ENCODE data around the gene GRID2.

Gene GRID2

DNA sequence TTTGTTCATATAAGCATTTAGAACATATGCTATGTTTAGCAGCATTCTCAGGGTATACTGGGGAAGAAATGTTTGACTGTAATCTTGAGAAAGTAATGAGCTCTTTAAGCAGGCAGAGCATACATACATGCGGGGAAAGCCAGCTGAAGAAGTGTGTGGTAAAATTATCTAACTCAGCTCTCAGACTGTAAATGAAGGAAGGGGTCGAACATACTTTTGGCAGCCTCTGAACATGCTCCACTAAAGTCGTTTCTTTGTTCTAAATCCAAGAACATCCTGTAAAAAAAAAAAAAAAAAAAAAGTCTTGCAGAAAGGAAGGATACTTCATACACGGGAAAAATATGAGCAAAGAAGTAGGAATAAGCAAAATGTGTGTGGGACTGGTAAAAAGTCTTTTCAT is 224.8 kb downstream of the GRID2 start:
- DNase-seq (ENCODE audit: low spot score), result no peak

DNA sequence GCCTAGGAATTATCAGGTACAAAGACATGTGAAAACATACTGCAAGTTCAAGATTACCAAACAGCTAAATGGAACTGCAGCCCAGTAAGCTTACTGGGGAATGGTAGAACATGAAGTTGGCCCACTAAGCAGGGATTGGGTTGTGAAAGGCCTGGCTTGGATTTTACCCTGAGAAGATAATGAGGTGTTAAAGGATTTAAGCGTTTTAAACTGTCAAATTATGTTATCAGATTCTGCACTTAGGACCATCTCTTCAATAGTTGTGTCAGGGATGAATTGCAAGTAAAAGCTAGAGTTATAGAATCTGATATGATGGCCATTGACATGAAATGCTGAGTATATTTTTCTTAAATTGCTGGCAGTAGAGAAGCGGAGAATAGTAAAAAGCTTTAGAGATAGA is 225.7 kb downstream of the GRID2 start:
- DNase-seq (ENCODE audit: low spot score), result no peak

DNA sequence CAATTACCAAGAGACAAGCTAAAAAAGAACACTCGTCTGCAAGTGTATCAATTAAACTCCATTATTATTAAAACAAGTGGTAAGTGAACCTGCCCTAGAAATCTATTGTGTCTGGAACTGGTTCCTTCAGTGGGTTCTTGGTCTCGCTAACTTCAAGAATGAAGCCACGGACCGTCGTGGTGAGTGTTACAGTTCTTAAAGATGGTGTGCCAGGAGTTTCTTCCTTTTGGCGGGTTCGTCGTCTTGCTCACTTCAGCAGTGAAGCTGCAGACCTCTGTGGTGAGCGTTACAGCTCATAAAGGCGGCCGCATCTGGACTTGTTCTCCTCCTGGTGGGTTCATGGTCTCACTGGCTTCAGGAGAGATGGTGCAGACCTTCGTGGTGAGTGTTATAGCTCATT is 231.8 kb downstream of the GRID2 start:
- no peak for DNase-seq (ENCODE audit: low spot score)

GRCh38 chr4:92551616-92552015 is 247.8 kb downstream of the GRID2 start:
- no peak for DNase-seq (ENCODE audit: low spot score)

DNA sequence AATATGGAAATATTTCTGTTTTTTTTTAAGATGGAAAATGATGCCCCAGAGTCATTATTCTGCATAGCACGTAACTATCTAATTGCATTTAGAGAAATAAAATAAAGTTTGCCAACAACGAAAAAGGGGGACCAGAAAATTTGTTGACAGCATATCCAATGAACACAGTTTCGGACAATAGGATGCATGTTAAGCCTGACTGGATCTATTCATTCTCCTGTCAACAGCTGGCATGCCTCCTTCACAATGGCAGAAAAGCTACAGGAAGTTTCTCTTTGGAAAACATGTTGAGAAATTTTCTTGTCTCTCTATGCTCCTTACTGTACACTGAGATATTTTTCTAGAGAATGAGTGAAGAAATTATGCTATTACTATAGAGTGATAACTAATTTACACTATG is 262.5 kb downstream of the GRID2 start:
- DNase-seq (ENCODE audit: low spot score), result no peak

DNA sequence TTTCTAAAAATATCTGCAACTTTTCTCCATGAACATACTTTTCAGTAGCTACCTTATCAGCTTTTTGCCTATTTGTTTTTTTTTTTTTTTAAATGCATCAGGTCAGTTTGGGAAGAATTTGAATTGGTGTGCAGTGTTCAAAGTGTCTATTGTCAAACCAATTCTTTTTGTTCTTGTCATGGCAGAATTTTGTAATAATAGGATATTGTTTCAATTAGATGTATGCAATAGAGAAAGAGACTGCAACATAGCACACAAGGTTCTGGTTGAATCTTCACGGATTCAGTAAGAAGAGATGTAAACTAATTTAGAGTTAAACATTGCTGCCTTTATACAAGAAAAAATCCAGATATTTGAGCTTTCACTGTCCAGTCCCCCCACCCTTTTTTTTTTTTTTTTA is 277.1 kb downstream of the GRID2 start:
- no peak for DNase-seq (ENCODE audit: low spot score)

DNA sequence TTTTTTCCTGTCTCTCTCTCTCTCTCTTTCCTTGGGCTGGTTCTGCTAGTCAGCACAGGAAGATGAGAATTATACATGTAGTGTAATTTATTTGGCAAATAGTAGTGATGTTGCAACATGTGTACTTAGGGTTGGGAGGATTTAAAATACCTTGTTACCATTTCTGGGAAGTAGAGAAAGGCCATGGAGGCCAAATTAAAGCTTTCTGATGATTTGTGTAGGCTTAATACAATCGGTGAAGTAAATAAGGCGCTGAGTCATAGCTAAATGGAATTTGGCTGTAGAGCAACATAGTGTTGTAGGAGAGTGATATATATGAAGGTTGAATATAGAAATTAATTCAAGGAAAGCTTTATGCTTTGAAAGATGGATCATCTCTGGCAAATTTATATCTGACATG is 295.3 kb downstream of the GRID2 start:
- no peak for DNase-seq (ENCODE audit: low spot score)

DNA sequence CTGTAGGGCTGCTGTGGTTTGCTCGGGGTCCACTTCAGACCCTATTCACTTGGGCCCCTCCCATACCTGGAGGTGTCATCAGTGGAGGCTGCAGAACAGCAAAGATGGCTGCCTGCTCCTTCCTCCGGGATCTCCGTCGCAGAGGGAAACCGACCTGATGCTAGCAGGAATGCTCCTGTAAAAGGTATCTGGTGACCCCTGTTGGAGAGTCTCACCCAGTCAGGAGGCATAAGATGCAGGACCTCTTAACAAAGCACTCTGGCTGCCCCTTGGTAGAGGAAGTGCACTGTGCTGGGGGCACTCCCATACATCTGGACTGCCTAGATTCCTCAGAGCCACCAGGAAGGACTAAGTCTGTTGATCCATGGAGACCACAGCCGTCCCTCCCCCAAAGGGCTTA is 296.9 kb downstream of the GRID2 start:
- DNase-seq (ENCODE audit: low spot score), result no peak

- DNase-seq (ENCODE audit: low spot score), result no peak
These were observed 302.5 kb downstream of the GRID2 start for GRCh38 chr4:92606227-92606626.

DNA sequence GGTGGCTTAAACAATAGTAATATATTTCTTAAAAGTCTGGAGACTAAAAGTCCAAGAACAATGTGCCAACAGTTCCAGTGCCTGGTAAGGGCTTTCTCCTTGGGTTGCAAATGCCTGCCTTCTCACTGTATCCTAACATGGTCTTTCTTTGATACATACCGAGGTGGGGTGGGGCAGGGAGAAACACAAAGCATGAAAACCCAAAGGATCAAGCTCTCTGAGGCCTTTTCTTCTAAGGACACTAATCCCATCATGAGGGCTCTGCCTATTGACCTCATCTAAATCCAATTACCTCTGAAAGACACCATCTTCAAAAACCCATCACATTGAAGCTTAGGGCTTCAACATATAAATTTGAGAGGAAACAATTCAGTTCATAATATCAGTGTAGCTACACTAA is 311.3 kb downstream of the GRID2 start:
- no peak for DNase-seq (ENCODE audit: low spot score)

DNA sequence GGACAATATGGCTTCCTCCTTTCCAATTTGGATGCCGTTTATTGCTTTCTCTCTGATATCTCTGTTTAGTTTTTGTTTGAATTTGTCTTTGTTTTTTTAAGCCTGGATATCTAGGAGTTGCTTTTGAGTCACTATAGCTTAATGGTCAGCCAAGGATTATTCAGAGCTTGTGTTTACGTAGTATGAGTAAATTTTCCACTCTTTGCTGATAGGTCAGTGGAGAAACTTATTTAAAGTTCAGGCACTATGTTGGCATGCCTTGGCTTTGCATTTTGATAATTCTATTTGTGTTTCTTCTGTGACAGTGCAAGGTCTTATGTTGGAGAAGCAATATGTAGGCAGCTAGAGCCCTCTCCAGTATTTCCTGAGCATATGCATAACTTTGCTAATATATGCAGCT is 315.2 kb downstream of the GRID2 start:
- no peak for DNase-seq (ENCODE audit: low spot score)

GRCh38 chr4:92629302-92629701 is 325.5 kb downstream of the GRID2 start:
- DNase-seq (ENCODE audit: low spot score), result no peak

DNA sequence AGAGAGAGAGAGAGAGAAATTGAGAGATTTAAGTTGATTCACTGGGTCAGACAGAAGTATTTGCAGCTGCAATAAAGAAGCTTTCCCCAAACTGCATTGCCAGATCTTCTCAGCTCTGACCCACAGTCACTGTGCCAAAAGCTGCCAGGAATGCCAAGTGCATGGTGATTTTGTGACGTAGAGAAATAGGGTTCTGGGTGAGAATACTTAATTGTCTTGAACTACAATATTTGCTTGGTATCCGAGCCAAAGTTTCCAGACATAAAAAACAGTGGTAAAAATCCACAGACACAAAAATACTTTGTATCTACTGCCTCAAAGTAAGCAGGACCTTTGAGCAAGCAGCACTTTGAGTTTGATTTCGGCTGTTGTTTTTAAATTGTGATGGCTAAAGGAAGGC is 331.1 kb downstream of the GRID2 start:
- DNase-seq (ENCODE audit: low spot score), result no peak

- no peak for DNase-seq (ENCODE audit: low spot score)
These were observed 332.5 kb downstream of the GRID2 start for GRCh38 chr4:92636038-92636806.

GRCh38 chr4:92641409-92641808 is 337.6 kb downstream of the GRID2 start:
- DNase-seq (ENCODE audit: low spot score), result no peak

GRCh38 chr4:92646826-92647225 is 343.1 kb downstream of the GRID2 start:
- no peak for DNase-seq (ENCODE audit: low spot score)

DNA sequence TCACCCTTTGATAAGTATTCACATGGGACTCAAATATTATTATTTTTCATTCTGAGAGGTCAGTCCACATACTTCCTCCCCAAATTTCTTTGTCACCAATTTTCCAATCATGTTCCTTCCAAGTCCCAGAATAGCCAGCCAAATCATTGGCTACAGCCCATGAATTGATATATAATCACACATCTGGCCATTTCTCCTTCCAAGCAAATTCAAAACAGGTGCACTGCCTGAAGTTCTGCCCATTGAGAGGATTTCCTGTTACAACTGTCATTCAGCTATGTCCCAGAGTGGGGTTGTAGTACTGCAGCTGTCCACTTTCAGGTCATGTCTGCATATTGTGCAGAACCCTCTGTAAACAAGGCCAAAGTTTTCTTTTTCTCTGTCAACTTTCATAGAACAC is 347.8 kb downstream of the GRID2 start:
- no peak for DNase-seq (ENCODE audit: low spot score)

GRCh38 chr4:92654084-92654483 is 350.3 kb downstream of the GRID2 start:
- DNase-seq (ENCODE audit: low spot score), result no peak

- no peak for DNase-seq (ENCODE audit: low spot score)
These were observed 353.9 kb downstream of the GRID2 start for GRCh38 chr4:92657695-92658094.

GRCh38 chr4:92658318-92658717 is 354.6 kb downstream of the GRID2 start:
- DNase-seq (ENCODE audit: low spot score), result no peak

- no peak for DNase-seq (ENCODE audit: low spot score)
These were observed 374.0 kb downstream of the GRID2 start for GRCh38 chr4:92677805-92678204.

DNA sequence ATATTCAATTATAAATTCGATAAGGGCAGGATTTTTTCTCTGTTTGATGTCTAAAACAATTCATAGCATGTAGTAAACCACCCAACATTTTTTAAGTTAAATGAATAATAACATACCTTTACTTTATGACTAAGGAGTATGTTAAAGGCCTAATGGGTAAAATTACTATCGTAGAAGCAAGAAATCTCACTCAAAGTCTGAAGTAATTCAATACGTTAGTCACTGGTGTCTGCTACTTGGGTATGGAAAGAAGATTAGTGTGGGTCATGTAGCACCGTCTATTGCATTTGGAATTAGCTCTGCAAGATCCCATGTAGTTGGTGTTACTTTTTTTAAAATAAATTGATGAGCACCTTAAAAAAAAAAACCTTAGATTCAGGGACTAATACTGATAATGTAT is 374.5 kb downstream of the GRID2 start:
- no peak for DNase-seq (ENCODE audit: low spot score)

DNA sequence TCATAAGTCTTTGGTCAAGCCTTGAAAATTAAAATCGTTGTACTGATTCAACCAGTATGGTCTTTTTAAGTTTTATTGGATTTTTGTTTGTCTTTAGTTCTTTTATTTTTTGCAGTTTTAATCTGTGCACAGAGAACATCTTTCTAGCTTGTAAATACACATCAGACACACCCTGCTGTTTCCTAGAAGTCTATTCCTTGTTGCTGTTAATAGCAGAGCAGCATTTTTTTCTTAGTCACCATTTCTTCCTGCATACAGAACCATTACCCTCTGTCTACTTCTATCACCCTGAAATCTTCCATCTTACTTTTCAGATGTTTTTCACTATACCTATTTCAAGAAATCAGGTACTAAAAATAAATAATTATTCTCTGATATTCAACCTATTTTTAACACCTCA is 375.4 kb downstream of the GRID2 start:
- DNase-seq (ENCODE audit: low spot score), result no peak

DNA sequence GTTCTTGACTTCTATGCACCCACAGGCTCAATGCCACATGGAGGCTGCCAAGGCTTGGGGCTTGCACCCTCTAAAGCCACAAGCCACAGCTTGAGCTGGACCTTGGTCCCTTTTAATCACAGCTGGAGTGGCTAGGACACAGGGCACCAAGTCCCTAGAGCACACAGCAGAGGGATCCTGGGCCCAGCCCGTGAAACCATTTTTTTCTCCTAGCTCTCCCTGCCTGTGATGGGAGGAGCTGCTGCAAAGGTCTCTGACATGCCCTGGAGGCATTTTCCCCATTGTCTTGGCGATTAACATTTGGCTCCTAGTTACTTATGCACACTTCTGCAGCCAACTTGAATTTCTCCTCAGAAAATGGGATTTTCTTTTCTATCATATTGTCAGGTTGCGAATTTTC is 410.9 kb downstream of the GRID2 start:
- no peak for DNase-seq (ENCODE audit: low spot score)

DNA sequence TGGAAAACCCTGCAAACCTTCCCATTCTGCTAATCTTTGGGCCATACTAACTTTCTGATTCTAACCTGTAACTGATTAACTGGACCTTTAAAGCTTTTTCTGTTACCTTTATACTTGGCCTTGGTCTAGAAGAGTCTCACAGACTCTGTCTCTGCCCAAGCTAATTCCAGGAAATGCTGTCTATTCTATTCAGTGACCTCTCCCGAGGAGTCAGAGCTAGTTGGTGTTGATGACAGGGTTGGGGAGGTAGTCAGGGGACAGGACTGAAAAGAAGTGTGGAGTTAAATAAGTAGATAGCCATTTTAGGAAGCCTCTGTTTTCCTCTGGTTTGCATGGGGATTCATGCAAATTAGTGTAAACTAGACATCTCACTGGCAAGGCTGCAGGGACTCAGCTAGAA is 429.5 kb downstream of the GRID2 start:
- DNase-seq (ENCODE audit: low spot score), result no peak

All from hematopoietic multipotent progenitor cell treated with erythropoietin and hydrocortisone succinate and interleukin-3 and kit ligand, for 15 days (in vitro differentiated cells).